ENCODE results near the gene AHDC1. TPM values are rescaled to one million over a fixed set of nuclear protein-coding genes. Genes with fewer than 3 reads are reported as not detected.
A peak's percentile ranks its signal among the peaks of the same experiment; 100 is the strongest.

AHDC1 gene
- total and polyA plus RNA-seq, 9 of the 15 experiments (the other 6 are each of a cell fraction or from before 2014, with no cell fraction given) = 0.21 to 36.4 (median 4.7) TPM

DNA sequence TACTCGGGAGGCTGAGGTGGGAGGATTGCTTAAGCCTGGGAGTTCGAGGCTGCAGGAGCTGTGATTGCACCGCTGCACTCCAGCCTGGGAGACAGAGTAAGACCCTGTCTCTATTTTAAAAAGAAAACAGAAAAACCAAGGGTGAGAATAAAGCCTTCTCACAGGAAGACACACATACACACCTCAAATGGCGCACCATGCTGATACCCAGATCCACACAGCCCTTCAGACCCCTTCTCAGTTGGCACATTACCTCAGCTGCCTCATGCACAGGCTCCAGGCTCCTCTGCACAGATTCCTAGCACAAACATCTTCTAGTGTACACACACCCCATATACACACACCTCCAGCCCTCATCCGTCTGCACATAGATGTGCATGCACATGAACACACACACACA is 23.1 kb upstream of the AHDC1 start (continued):
- no peak for TF ChIP-seq AFF4 (CRISPR knock-in tag; IDR thresholded peaks at IDR 0.05)

GRCh38 chr1:27626031-27626935 is 22.3 kb upstream of the AHDC1 start:
- H3K4me2 ChIP-seq (ENCODE audit: insufficient read depth, low read length) = no peak overlapping the region
- H3K4me1 ChIP-seq (replicated peaks in 1 of 2; ENCODE audit: control insufficient read depth in 2 of 2, insufficient read depth in 2 of 2, low read length in 2 of 2) = peaks cover 6 to 12% of the 10 kb centered on the region in 2 experiments
- H4K20me1 ChIP-seq (replicated peaks; ENCODE audit: control insufficient read depth, insufficient read depth, low read length) = 0 out of 2 replicates have a peak, but pooled peaks cover 3% of the 10 kb centered on the region
- H3K9me1 ChIP-seq (ENCODE audit: control insufficient read depth, insufficient read depth, low read length) = no peaks in the 10 kb centered on the region
- TF ChIP-seq ZFP36 (IDR thresholded peaks at IDR 0.05; ENCODE audit: low read depth, low read length, partially characterized antibody) = peak; percentile 37
- TF ChIP-seq ZNF717 (CRISPR knock-in tag; IDR thresholded peaks at IDR 0.05) = no peak
- TF ChIP-seq ZNF175 (CRISPR knock-in tag; IDR thresholded peaks at IDR 0.05; ENCODE audit: low read depth) = no peak
- H3K36me3 ChIP-seq (ENCODE audit: control insufficient read depth, insufficient read depth, low read length) = no peaks in the 10 kb centered on the region
- ATAC-seq = no peak
- FAIRE-seq = no peak
- no peak overlapping the region for H3K9ac ChIP-seq (ENCODE audit: insufficient read depth in 1 of 2, low read depth in 2 of 2, low read length in 2 of 2)
- in situ Hi-C loops (cut with MboI) (no loop called here), intact Hi-C loops (cut with micrococcal nuclease) (no loop called here)
- no peaks in the 10 kb centered on the region for H3K79me2 ChIP-seq (ENCODE audit: control insufficient read depth, insufficient read depth, low read length)
- peaks cover 2 to 11% of the 10 kb centered on the region in 2 experiments; a peak in 2 of 5 replicates for H3K27me3 ChIP-seq (ENCODE audit: control insufficient read depth in 2 of 2, insufficient read depth in 2 of 2, low read length in 2 of 2)
- BruUV-seq (replicated peaks) = no TSS peak
- WGBS (ENCODE audit: insufficient coverage, low coverage, missing lambda C conversion rate) = 17% methylated on average over 11 of the region's 11 CpGs
- no peak overlapping the region for H2AFZ ChIP-seq (ENCODE audit: low read depth, low read length)
- CTCF ChIA-PET (ENCODE audit: low intra/inter-chr PET ratio) = no interaction called here
- POLR2A ChIA-PET = interaction anchor here (0.6 to 2.1 kb wide), 5 partner anchors 9 to 567 kb away, joined by 3 to 6 read pairs (median 3); partner anchors contain the start of gene MAP3K6
- H3K27ac ChIP-seq (ENCODE audit: extremely low read depth, low read depth, low read length) = no peak overlapping the region
- H3K4me3 ChIP-seq = no peak overlapping the region
- no peak for DNase-seq (ENCODE audit: extremely low read depth in 1 of 4, low spot score in 3 of 4)
- no peaks in the 10 kb centered on the region for H3K9me3 ChIP-seq (replicated peaks; ENCODE audit: control insufficient read depth, insufficient read depth, low read depth, low read length)

Data from K562 (cell line).